GM19395 (cell line): ENCODE data around the gene DOK1.
A peak's percentile ranks its signal among the peaks of the same experiment; 100 is the strongest.

Experiments used
- ATAC-seq: cut with Tn5 transposase; IDR thresholded peaks from one replicate; pipeline ENCODE4 v1.9.1; 2021; ENCODE audit warnings: mild to moderate bottlenecking, moderate library complexity; ENCODE audit not compliant: unreplicated experiment

The DOK1 gene

DNA sequence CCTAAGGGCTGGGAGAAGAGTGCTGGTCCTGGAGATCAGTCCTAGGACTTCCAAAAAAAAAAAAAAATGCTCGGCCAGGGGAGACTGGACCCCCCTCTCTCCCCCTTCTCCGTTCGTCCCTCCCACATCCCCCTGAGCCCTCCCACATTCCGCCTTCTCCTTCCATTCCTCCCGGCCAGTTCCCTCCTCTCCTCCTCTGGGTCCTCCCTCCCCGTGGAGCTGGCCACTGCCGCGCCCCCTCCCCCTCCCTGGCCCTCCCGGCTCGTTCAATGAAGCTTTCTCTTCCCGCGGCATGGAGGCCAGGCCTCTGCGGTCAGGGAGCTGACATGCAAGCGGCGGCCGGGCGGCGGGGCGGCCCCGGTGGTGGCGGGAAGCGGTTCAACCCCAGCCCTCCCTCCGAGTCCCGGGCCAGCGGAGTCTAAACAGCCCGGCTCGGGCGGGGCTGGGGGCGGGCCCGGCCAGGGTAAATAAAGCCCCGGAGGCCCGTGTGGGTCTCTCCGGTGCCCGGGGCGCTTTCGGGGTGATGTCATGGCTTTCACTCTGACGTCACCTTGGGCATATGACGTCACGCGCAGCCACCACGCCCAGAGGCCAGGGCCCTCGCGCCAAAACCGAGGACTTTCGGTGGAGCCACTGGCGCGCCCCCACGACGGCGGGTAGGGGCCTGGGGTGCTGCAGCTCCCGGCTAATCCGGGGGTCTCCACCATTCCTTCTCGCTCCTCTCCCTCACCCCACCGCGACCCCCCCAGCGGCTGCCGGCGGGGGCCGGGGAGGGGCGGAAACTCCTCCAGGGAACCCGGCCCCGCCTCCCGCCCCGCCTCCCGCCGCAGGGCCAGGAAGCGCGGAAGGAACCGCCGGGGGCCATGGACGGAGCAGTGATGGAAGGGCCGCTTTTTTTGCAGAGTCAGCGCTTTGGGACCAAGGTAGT lies at the start of gene DOK1, which contains the start of gene LOXL3:
Gene DOK1 (plus strand): TSS at position 829 of the 928 bp plus-strand sequence. CDS start 35 bp downstream, at position 864.
Gene LOXL3 (minus strand): TSS at position 51 of the 928 bp plus-strand sequence. CDS start 1,308 bp downstream, outside the sequence.
- ATAC-seq = peak; percentile 49

- ATAC-seq = no peak
These were observed 48.9 kb upstream of the DOK1 start for GRCh38 chr2:74505448-74506246.

- peak; percentile 88 for ATAC-seq
These were observed 47.2 kb upstream of the DOK1 start, which contains the start of gene PCGF1 for GRCh38 chr2:74507145-74507925. Gene PCGF1 (minus strand): TSS chr2:74507695. CDS start chr2:74507668, 27 bp downstream.

- peak; percentile 23 for ATAC-seq
These were observed 46.5 kb upstream of the DOK1 start for GRCh38 chr2:74507926-74508520.

GRCh38 chr2:74510272-74510671 lies 44.2 kb upstream of the DOK1 start:
- no peak for ATAC-seq

DNA sequence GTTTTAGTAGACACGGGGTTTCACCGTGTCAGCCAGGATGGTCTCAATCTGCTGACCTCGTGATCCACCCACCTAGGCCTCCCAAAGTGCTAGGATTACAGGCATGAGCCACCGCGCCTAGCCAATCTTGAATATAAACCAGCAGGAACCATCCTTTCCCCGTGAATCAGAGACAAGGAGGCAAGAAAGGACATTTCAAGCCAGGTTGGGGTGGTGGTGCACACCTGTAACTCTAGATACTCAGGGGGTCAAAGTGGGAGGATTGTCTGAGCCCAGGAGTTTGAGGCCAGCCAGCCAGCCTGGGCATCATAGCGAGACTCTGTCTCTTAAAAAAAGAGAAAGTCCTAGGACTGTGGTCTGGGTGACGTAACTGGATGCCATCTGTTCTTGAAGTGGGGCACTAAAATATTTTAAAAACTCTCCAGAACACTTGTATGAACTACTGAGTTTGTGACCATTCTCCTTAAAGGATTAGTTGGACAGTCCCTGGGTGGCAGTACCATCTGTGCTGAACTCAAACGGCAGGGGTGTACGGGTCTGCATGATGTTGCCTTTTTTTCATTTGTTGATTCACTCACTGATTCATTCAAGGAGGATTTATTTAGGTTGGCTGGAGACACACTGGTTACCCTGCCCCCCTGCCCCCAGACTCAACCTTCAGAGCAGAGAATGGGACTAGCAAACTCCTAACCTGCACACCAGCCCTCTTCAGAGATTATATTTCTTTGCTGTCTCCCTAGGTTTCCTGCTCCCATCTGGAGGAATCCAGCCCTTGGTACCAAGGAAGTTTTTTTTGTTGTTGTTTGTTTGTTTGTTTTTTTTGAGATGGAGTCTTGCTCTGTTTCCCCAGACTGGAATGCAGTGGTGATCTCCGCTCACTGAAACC lies 43.2 kb upstream of the DOK1 start:
- no peak for ATAC-seq

GRCh38 chr2:74512744-74513604 lies 41.5 kb upstream of the DOK1 start:
- ATAC-seq = no peak

- ATAC-seq = no peak
These were observed 40.7 kb upstream of the DOK1 start for GRCh38 chr2:74513605-74514367.

- no peak for ATAC-seq
These were observed 39.9 kb upstream of the DOK1 start, which contains the start of gene TLX2 for GRCh38 chr2:74514368-74515270. Gene TLX2 (plus strand): TSS chr2:74514450. CDS start chr2:74514807, 357 bp downstream.

GRCh38 chr2:74515271-74515980 lies 39.1 kb upstream of the DOK1 start:
- ATAC-seq = peak; percentile 7

GRCh38 chr2:74515981-74516633 lies 38.4 kb upstream of the DOK1 start:
- peak; percentile 72 for ATAC-seq

GRCh38 chr2:74516650-74517049 lies 37.9 kb upstream of the DOK1 start:
- no peak for ATAC-seq

DNA sequence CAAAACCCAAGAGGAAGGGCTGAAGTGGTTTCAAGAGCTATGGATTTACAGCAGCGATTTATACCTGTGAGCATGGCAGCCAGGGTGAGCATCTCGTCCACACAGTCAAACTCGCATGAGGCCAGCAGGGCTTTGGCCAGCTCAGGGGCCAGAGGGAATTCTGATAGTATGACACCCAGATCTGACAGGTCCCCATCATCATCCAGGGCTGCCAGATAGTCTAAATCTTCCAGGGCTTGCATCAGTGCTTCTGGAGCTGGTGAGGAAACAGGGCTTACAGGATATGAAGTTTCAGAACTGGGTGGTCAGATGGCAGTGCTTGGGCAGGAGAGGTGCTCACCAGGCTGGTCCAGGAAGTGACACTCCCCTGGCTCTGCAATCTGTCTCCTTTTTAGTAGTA lies 32.0 kb upstream of the DOK1 start:
- no peak for ATAC-seq

DNA sequence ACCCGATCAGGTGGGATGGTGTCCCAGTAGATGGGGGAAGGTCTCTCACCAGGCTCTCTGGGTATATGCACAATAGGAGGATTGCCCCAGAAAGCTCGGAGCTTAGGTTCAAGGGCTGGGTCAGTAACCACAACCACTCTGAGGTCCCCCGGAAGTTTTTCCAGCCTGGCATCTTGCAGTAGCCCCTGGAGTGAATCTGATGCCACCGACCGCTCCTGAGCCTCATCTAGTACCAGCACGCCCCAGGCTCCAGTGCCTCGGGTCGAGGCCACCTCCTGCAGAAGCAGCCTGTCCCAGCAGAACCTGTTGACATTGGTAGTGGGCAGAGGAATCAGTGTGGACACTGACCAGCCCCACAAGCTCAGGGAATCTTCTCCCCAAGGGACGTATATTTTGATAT lies 30.5 kb upstream of the DOK1 start:
- no peak for ATAC-seq

DNA sequence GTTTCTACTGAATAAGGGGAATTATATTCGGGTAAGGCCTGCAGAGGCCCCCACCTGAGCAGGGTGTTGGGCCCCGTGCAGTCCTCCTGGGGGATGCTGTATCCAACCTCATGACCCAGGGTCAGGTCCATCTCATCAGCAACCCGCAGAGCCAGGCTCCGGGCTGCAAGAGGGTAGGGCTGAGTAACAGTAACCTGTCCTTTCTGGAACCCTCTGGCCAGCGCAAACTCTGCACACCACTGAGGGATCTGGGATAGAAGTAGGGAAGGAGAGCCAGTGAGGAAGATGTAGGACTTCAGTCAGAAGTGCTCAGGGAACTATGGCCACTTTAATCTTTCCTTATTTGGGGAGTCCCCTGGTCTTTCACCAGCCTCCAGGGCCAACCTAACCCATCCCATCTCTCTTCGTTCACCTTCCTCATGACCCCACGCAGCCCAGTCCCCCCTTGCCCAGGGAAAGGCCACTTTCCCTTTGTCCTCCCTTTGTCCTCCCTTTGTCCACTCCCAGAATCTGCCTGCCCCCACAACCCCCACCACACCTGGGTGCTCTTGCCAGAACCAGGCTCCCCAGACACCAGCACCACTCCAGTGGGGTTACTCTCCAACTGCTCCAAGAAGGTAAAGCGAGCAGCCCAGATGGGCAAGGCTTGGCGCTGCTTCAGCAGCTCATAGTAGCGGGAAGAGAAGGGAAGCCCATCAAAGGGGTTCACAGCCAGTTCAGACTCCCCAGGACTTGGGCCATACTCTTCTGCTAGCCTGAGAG lies 29.4 kb upstream of the DOK1 start:
- no peak for ATAC-seq
